ENCODE data around the gene C1QTNF1. TPM values are rescaled to one million over a fixed set of nuclear protein-coding genes. Genes with fewer than 3 reads are reported as not detected.

Gene C1QTNF1
- total and polyA plus RNA-seq, 7 donors, result 10.5 to 22.8 (median 16.9) TPM

GRCh38 chr17:79031996-79032875, 8.3 kb downstream of the C1QTNF1 start:
- intact Hi-C loops (cut with DNase I), result no loop called here
- H3K4me1 ChIP-seq, result peaks cover 20% of the 10 kb centered on the region
- H3K36me3 ChIP-seq (ENCODE audit: insufficient read depth in 1 of 2, low read depth in 1 of 2), result no peaks in the 10 kb centered on the region
- H3K27ac ChIP-seq, result no peak overlapping the region
- no peaks in the 10 kb centered on the region for H3K9me3 ChIP-seq
- no peak overlapping the region for H3K4me3 ChIP-seq
- TF ChIP-seq CTCF (IDR thresholded peaks at IDR 0.05), result no peak
- ATAC-seq (no peak), DNase-seq (no peak)
- peaks cover 0 to 22% (median 0%) of the 10 kb centered on the region in 3 donors for H3K27me3 ChIP-seq (ENCODE audit: insufficient read depth in 3 of 3, low read length in 2 of 3)
- 70 to 77% (median 74%) methylated on average over 26 of the region's 26 CpGs for whole genome bisulfite sequencing, 3 donors

DNA sequence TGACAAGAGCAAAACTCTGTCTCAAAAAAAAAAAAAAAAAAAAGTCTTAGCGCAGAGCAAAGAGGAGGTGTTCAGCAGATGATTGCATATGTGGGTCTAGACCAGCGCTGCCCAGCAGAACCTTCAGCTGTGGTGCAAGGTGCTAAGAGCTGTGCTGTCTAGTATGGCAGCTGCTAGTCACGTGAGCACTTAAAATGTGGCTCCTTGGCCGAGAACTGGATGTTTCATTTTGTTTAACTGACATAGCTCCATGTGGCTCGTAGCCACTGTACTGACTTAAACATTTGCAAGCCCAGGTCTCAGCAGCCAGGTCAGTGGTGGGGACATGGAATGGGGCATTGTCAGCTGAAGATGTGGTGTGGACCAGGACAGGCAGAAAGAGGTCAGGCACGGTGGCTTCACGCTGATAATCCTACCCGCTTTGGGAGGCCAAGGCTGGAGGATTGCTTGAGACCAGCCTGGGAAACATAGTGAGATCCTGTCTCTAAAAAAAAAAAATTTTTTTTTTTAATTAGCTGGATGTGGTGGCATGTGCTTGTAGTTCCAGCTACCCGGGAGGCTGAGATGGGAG, 9.2 kb downstream of the C1QTNF1 start:
- Histone ChIP-seq H3K27me3 (ENCODE audit: insufficient read depth in 3 of 3, low read length in 2 of 3) (peaks cover 0 to 22% (median 0%) of the 10 kb centered on the region in 3 donors), H3K27ac (no peak overlapping the region), H3K36me3 (ENCODE audit: insufficient read depth in 1 of 2, low read depth in 1 of 2) (no peaks in the 10 kb centered on the region), H3K4me3 (no peak overlapping the region), H3K9me3 (no peaks in the 10 kb centered on the region), H3K4me1 (peaks cover 11% of the 10 kb centered on the region)
- 55 to 73% (median 55%) methylated on average over 9 of the region's 9 CpGs for WGBS, 3 donors
- no peak for TF ChIP-seq CTCF (IDR thresholded peaks at IDR 0.05)
- DNase-seq (no peak), ATAC-seq (peak in 1 of 4 donors; percentile 25)
- intact Hi-C loops (cut with DNase I), result no loop called here

- Histone ChIP-seq H3K4me3 (no peak overlapping the region), H3K4me1 (peaks cover 11% of the 10 kb centered on the region), H3K27me3 (ENCODE audit: insufficient read depth in 3 of 3, low read length in 2 of 3) (peaks cover 0 to 21% (median 0%) of the 10 kb centered on the region in 3 donors), H3K36me3 (ENCODE audit: insufficient read depth in 1 of 2, low read depth in 1 of 2) (no peaks in the 10 kb centered on the region), H3K9me3 (no peaks in the 10 kb centered on the region), H3K27ac (no peak overlapping the region)
- peak in 3 of 4 donors; percentile 16 to 40 (median 33) for ATAC-seq
- TF ChIP-seq CTCF (IDR thresholded peaks at IDR 0.05), result no peak
- WGBS, 3 donors, result 15 to 32% (median 17%) methylated on average over 27 to 28 of the region's 28 CpGs
- intact Hi-C loops (cut with DNase I), result no loop called here
- DNase-seq, result peak; percentile 49 to 77
Observed at GRCh38 chr17:79033741-79034501, 10.0 kb downstream of the C1QTNF1 start.

GRCh38 chr17:79034931-79035485, 11.0 kb downstream of the C1QTNF1 start:
- Histone ChIP-seq H3K27me3 (ENCODE audit: insufficient read depth in 3 of 3, low read length in 2 of 3) (peaks cover 0 to 14% (median 0%) of the 10 kb centered on the region in 3 donors), H3K36me3 (ENCODE audit: insufficient read depth in 1 of 2, low read depth in 1 of 2) (no peaks in the 10 kb centered on the region), H3K27ac (no peak overlapping the region), H3K4me3 (no peak overlapping the region), H3K4me1 (peaks cover 11% of the 10 kb centered on the region), H3K9me3 (no peaks in the 10 kb centered on the region)
- intact Hi-C loops (cut with DNase I), result no loop called here
- WGBS, 3 donors, result 73 to 91% (median 82%) methylated on average over 8 of the region's 8 CpGs
- no peak for DNase-seq
- no peak for ATAC-seq
- TF ChIP-seq CTCF (IDR thresholded peaks at IDR 0.05), result no peak

Measured in psoas muscle (tissue), 8 donors.